ENCODE results near the gene GALNT2.

GALNT2 gene

GRCh38 chr1:230057681-230058565 lies 9.1 kb upstream of the GALNT2 start:
- DNase-seq: no peak
- TF ChIP-seq POLR2A (IDR thresholded peaks at IDR 0.05; ENCODE audit: low read length): no peak
- TF ChIP-seq GATA1 (IDR thresholded peaks at IDR 0.05; ENCODE audit: low read depth, low read length): no peak

- no peak for DNase-seq
- TF ChIP-seq GATA1 (IDR thresholded peaks at IDR 0.05; ENCODE audit: low read depth, low read length) (no peak), POLR2A (IDR thresholded peaks at IDR 0.05; ENCODE audit: low read length) (no peak)
These were observed 8.4 kb upstream of the GALNT2 start for GRCh38 chr1:230058626-230059025.

GRCh38 chr1:230061801-230062200 lies 5.2 kb upstream of the GALNT2 start:
- no peak for DNase-seq
- no peak for TF ChIP-seq GATA1 (IDR thresholded peaks at IDR 0.05; ENCODE audit: low read depth, low read length)
- TF ChIP-seq POLR2A (IDR thresholded peaks at IDR 0.05; ENCODE audit: low read length): no peak

GRCh38 chr1:230062521-230062920 lies 4.5 kb upstream of the GALNT2 start:
- TF ChIP-seq GATA1 (IDR thresholded peaks at IDR 0.05; ENCODE audit: low read depth, low read length) (no peak), POLR2A (IDR thresholded peaks at IDR 0.05; ENCODE audit: low read length) (no peak)
- DNase-seq: no peak

- TF ChIP-seq GATA1 (IDR thresholded peaks at IDR 0.05; ENCODE audit: low read depth, low read length) (no peak), POLR2A (IDR thresholded peaks at IDR 0.05; ENCODE audit: low read length) (no peak)
- DNase-seq: no peak
These were observed 2.8 kb upstream of the GALNT2 start for GRCh38 chr1:230064283-230064682.

- TF ChIP-seq GATA1 (IDR thresholded peaks at IDR 0.05; ENCODE audit: low read depth, low read length) (no peak), POLR2A (IDR thresholded peaks at IDR 0.05; ENCODE audit: low read length) (no peak)
These were observed 1.9 kb upstream of the GALNT2 start for GRCh38 chr1:230065161-230065560.

GRCh38 chr1:230065571-230065970 lies 1.5 kb upstream of the GALNT2 start:
- TF ChIP-seq POLR2A (IDR thresholded peaks at IDR 0.05; ENCODE audit: low read length) (no peak), GATA1 (IDR thresholded peaks at IDR 0.05; ENCODE audit: low read depth, low read length) (no peak)

More at GRCh38 chr1:230065161-230065560, 1.9 kb upstream of the GALNT2 start:
- DNase-seq: no peak

GRCh38 chr1:230066031-230066430 lies 1.0 kb upstream of the GALNT2 start:
- peak; percentile 44 to 50 for DNase-seq
- TF ChIP-seq POLR2A (IDR thresholded peaks at IDR 0.05; ENCODE audit: low read length) (no peak), GATA1 (IDR thresholded peaks at IDR 0.05; ENCODE audit: low read depth, low read length) (no peak)

More at GRCh38 chr1:230065571-230065970, 1.5 kb upstream of the GALNT2 start:
- peak; percentile 30 to 41 for DNase-seq

- TF ChIP-seq GATA1 (IDR thresholded peaks at IDR 0.05; ENCODE audit: low read depth, low read length) (no peak), POLR2A (IDR thresholded peaks at IDR 0.05; ENCODE audit: low read length) (no peak)
- DNase-seq: peak; percentile 69 to 77
These were observed 407 bp downstream of the GALNT2 start for GRCh38 chr1:230067419-230067870.

GRCh38 chr1:230067871-230068620 lies 1.0 kb downstream of the GALNT2 start:
- TF ChIP-seq GATA1 (IDR thresholded peaks at IDR 0.05; ENCODE audit: low read depth, low read length): no peak
- no peak for TF ChIP-seq POLR2A (IDR thresholded peaks at IDR 0.05; ENCODE audit: low read length)
- DNase-seq: peak; percentile 58 to 72

- DNase-seq: no peak
- TF ChIP-seq POLR2A (IDR thresholded peaks at IDR 0.05; ENCODE audit: low read length) (no peak), GATA1 (IDR thresholded peaks at IDR 0.05; ENCODE audit: low read depth, low read length) (no peak)
These were observed 1.5 kb downstream of the GALNT2 start for GRCh38 chr1:230068621-230068873.

- DNase-seq: peak; percentile 38 to 57
These were observed 2.1 kb downstream of the GALNT2 start for GRCh38 chr1:230068952-230069684.

GRCh38 chr1:230069796-230070195 lies 2.8 kb downstream of the GALNT2 start:
- peak in 1 of 2 experiments; percentile 30 for DNase-seq
- no peak for TF ChIP-seq GATA1 (IDR thresholded peaks at IDR 0.05; ENCODE audit: low read depth, low read length)
- TF ChIP-seq POLR2A (IDR thresholded peaks at IDR 0.05; ENCODE audit: low read length): no peak

More at GRCh38 chr1:230068952-230069684, 2.1 kb downstream of the GALNT2 start:
- TF ChIP-seq POLR2A (IDR thresholded peaks at IDR 0.05; ENCODE audit: low read length) (no peak), GATA1 (IDR thresholded peaks at IDR 0.05; ENCODE audit: low read depth, low read length) (no peak)
